H9 (cell line): ENCODE data around the gene CHCT1. TPM values are rescaled to one million over a fixed set of nuclear protein-coding genes. Genes with fewer than 3 reads are reported as not detected.

ENCODE experiments used
- DNase-seq: peaks from one replicate; pipeline ENCODE4 v3.0.0-alpha.2; 2017
- H2AFZ ChIP-seq: one replicate; pipeline ENCODE4 v1.6.1; 2013; ENCODE audit warnings: mild to moderate bottlenecking, low read length, control low read depth, moderate library complexity
- H2AK5ac ChIP-seq: 2 replicates; pipeline ENCODE4 v1.6.1; 2013; ENCODE audit warnings: low read length, control low read depth, mixed read lengths; ENCODE audit not compliant: insufficient read length
- H2BK120ac ChIP-seq: one replicate; pipeline ENCODE4 v1.6.1; 2013; ENCODE audit warnings: low read depth, mild to moderate bottlenecking, low read length, control low read depth, inconsistent platforms; ENCODE audit not compliant: poor library complexity, severe bottlenecking
- H2BK12ac ChIP-seq: 2 replicates; pipeline ENCODE4 v1.6.1; 2013; ENCODE audit warnings: low read length, control low read depth, mixed read lengths, low read depth; ENCODE audit not compliant: insufficient read length
- H2BK15ac ChIP-seq: 2 replicates; pipeline ENCODE4 v1.6.1; 2013; ENCODE audit warnings: low read depth, low read length, control low read depth
- H2BK20ac ChIP-seq: one replicate; pipeline ENCODE4 v1.6.1; 2013; ENCODE audit warnings: low read depth, mild to moderate bottlenecking, low read length, control low read depth, inconsistent platforms; ENCODE audit not compliant: poor library complexity, severe bottlenecking
- H2BK5ac ChIP-seq: 2 replicates; pipeline ENCODE4 v1.6.1; 2013; ENCODE audit warnings: low read length, control low read depth, mixed read lengths; ENCODE audit not compliant: insufficient read length
- H3K14ac ChIP-seq: 2 replicates; pipeline ENCODE4 v1.6.1; 2013; ENCODE audit warnings: low read length, control low read depth; ENCODE audit not compliant: insufficient read depth
- H3K18ac ChIP-seq: 2 replicates; pipeline ENCODE4 v1.6.1; 2013; ENCODE audit warnings: low read depth, mild to moderate bottlenecking, mixed read lengths, low read length, control low read depth; ENCODE audit not compliant: insufficient read length
- H3K23ac ChIP-seq: 2 replicates; pipeline ENCODE4 v1.6.1; 2013; ENCODE audit warnings: low read length, control low read depth, mixed read lengths, low read depth; ENCODE audit not compliant: insufficient read length
- H3K23me2 ChIP-seq: 2 replicates; pipeline ENCODE4 v1.6.1; 2013; ENCODE audit warnings: low read depth, mild to moderate bottlenecking, mixed read lengths, low read length, control low read depth; ENCODE audit not compliant: insufficient read length, poor library complexity, severe bottlenecking
- H3K27ac ChIP-seq: 2 replicates; pipeline ENCODE4 v1.5.1; 2013; ENCODE audit warnings: low read length, control low read depth, mixed read lengths, low read depth; ENCODE audit not compliant: insufficient read length
- H3K27me3 ChIP-seq: 2 replicates; pipeline ENCODE4 v1.6.1; 2013; ENCODE audit warnings: low read length, control low read depth, inconsistent platforms; ENCODE audit not compliant: insufficient read depth
- H3K4ac ChIP-seq: 2 replicates; pipeline ENCODE4 v1.6.1; 2013; ENCODE audit warnings: low read depth, mild to moderate bottlenecking, control low read depth, inconsistent platforms, low read length, moderate library complexity
- H3K4me1 ChIP-seq: 2 replicates; pipeline ENCODE4 v1.6.1; 2013; ENCODE audit warnings: low read length, control low read depth, inconsistent platforms; ENCODE audit not compliant: insufficient read depth
- H3K4me2 ChIP-seq: 2 replicates; pipeline ENCODE4 v1.6.1; 2013; ENCODE audit warnings: low read length, control low read depth, mixed read lengths; ENCODE audit not compliant: insufficient read length, insufficient read depth
- H3K56ac ChIP-seq: 2 replicates; pipeline ENCODE4 v1.6.1; 2013; ENCODE audit warnings: low read depth, mild to moderate bottlenecking, mixed read lengths, low read length, control low read depth; ENCODE audit not compliant: insufficient read length
- H3K79me1 ChIP-seq: 2 replicates; pipeline ENCODE4 v1.6.1; 2013; ENCODE audit warnings: low read depth, mild to moderate bottlenecking, moderate library complexity, low read length, control low read depth, inconsistent platforms; ENCODE audit not compliant: insufficient read depth, poor library complexity, severe bottlenecking
- H3K79me2 ChIP-seq: 2 replicates; pipeline ENCODE4 v1.6.1; 2013; ENCODE audit warnings: low read length, control low read depth, inconsistent platforms; ENCODE audit not compliant: insufficient read depth
- H3K9ac ChIP-seq: 2 replicates; pipeline ENCODE4 v1.6.1; 2013; ENCODE audit warnings: low read length, control low read depth, mixed read lengths; ENCODE audit not compliant: insufficient read length; ENCODE audit errors: extremely low read depth
- H3K9me3 ChIP-seq: one replicate; pipeline ENCODE4 v1.6.1; 2013; ENCODE audit warnings: low read depth, low read length, inconsistent platforms; ENCODE audit not compliant: control insufficient read depth
- H3T11ph ChIP-seq: one replicate; pipeline ENCODE4 v1.6.1; 2013; ENCODE audit warnings: mild to moderate bottlenecking, low read length, control low read depth, inconsistent platforms
- H4K20me1 ChIP-seq: one replicate; pipeline ENCODE4 v1.6.1; 2013; ENCODE audit not compliant: control insufficient read depth, insufficient read length, insufficient read depth
- H4K5ac ChIP-seq: 2 replicates; pipeline ENCODE4 v1.6.1; 2013; ENCODE audit warnings: low read depth, mild to moderate bottlenecking, mixed read lengths, low read length, control low read depth; ENCODE audit not compliant: insufficient read length
- H4K8ac ChIP-seq: replicated peaks from 2 replicates; pipeline ENCODE4 v1.6.1; 2013; ENCODE audit warnings: low read length, control low read depth, mixed read lengths, low read depth; ENCODE audit not compliant: insufficient read length
- H4K91ac ChIP-seq: 2 replicates; pipeline ENCODE4 v1.6.1; 2013; ENCODE audit warnings: low read depth, mild to moderate bottlenecking, moderate library complexity, mixed read lengths, low read length, control low read depth; ENCODE audit not compliant: insufficient read length
- H3K27ac Mint-ChIP-seq, 3 experiments: 2 replicates in 2 of 3; 3 replicates in 1 of 3; pipeline ENCODE4 v1.8.0; 2020 to 2021; ENCODE audit warnings: mixed read lengths in 3 of 3, mild to moderate bottlenecking in 1 of 3, moderate library complexity in 1 of 3
- H3K27me3 Mint-ChIP-seq: 2 replicates; pipeline ENCODE4 v1.8.0; 2021; ENCODE audit warnings: low read depth, mild to moderate bottlenecking, moderate library complexity, mixed read lengths
- H3K36me3 Mint-ChIP-seq, 3 experiments: 2 replicates in 2 of 3; 3 replicates in 1 of 3; pipeline ENCODE4 v1.8.0; 2020 to 2021; ENCODE audit warnings: low read depth in 3 of 3, mixed read lengths in 3 of 3; ENCODE audit not compliant: insufficient read depth in 1 of 3
- H3K4me1 Mint-ChIP-seq, 2 experiments: 2 replicates each; pipeline ENCODE4 v1.8.0; 2020; ENCODE audit warnings: mixed read lengths in 2 of 2
- H3K4me3 Mint-ChIP-seq, 2 experiments: 2 replicates in 1 of 2; 3 replicates in 1 of 2; pipeline ENCODE4 v1.8.0; 2020 to 2021; ENCODE audit warnings: mild to moderate bottlenecking in 2 of 2, mixed read lengths in 2 of 2, moderate library complexity in 1 of 2
- H3K9me3 Mint-ChIP-seq, 2 experiments: 2 replicates in 1 of 2; 3 replicates in 1 of 2; pipeline ENCODE4 v1.8.0; 2020; ENCODE audit warnings: mild to moderate bottlenecking in 2 of 2, mixed read lengths in 2 of 2, moderate library complexity in 1 of 2
- CTCF ChIP-seq: fragments of 200-600 bp; sonication (generic); conservative IDR thresholded peaks from 3 replicates; pipeline ENCODE4 v1.8.0; 2021; ENCODE audit warnings: antibody characterized with exemption, mild to moderate bottlenecking
- WGBS: extraction: QIAGEN DNeasy Blood & Tissue Kit; methylation state at CpG from one replicate; pipeline ENCODE4 v1.1.7; 2013; ENCODE audit warnings: missing lambda C conversion rate, low lambda C conversion rate, mixed read lengths; ENCODE audit not compliant: insufficient read length; ENCODE audit errors: extremely low coverage; 5-methylcytosine and 5-hydroxymethylcytosine counted together
- total RNA-seq: library from RNA; stranded (reverse); gene quantifications from 2 replicates; pipeline ENCODE4 v1.2.1, GENCODE V29; 2021

Gene CHCT1
- total RNA-seq, 1 experiment from 2014 or later = not detected

GRCh38 chr17:60464343-60464742 is 42.1 kb downstream of the CHCT1 start:
- WGBS = no CpG with 5 or more reads among the region's 1 CpG
- H3K4me1 ChIP-seq = no peaks in the 10 kb centered on the region
- no peak overlapping the region for H3K9ac ChIP-seq
- H2BK5ac ChIP-seq = no peak overlapping the region
- H2BK12ac ChIP-seq = no peak overlapping the region
- H3K18ac ChIP-seq = no peak overlapping the region
- no peaks in the 10 kb centered on the region for H3K27me3 ChIP-seq
- H2AK5ac ChIP-seq = no peak overlapping the region
- H3K9me3 ChIP-seq = no peaks in the 10 kb centered on the region
- no peak overlapping the region for H2BK15ac ChIP-seq
- DNase-seq = no peak
- Mint-ChIP-seq H3K36me3 (peaks cover 9 to 52% (median 13%) of the 10 kb centered on the region in 3 experiments; a peak in 5 of 7 replicates), H3K27ac (no peak overlapping the region), H3K4me3 (no peak overlapping the region), H3K9me3 (no peaks in the 10 kb centered on the region), H3K27me3 (no peaks in the 10 kb centered on the region), H3K4me1 (no peaks in the 10 kb centered on the region)
- TF ChIP-seq CTCF = no peak
- H4K20me1 ChIP-seq = no peaks in the 10 kb centered on the region
- H3K79me1 ChIP-seq = no peaks in the 10 kb centered on the region
- no peak overlapping the region for H3K4ac ChIP-seq
- H4K91ac ChIP-seq = no peak overlapping the region
- H2AFZ ChIP-seq = no peak overlapping the region
- no peak overlapping the region for H2BK120ac ChIP-seq
- H3K23me2 ChIP-seq = no peaks in the 10 kb centered on the region
- H3K4me2 ChIP-seq = no peak overlapping the region
- H3K27ac ChIP-seq = no peak overlapping the region
- H3K56ac ChIP-seq = no peak overlapping the region
- H2BK20ac ChIP-seq = no peak overlapping the region
- no peak overlapping the region for H3K23ac ChIP-seq
- H3T11ph ChIP-seq = no peak overlapping the region
- no peak overlapping the region for H4K8ac ChIP-seq
- H4K5ac ChIP-seq = no peak overlapping the region
- no peaks in the 10 kb centered on the region for H3K79me2 ChIP-seq
- no peak overlapping the region for H3K14ac ChIP-seq
